HepG2 (cell line): ENCODE data around the gene PBX1.

ENCODE experiments used
- ADNP ChIP-seq: sonication (generic); formaldehyde crosslinking; IDR thresholded peaks from 2 replicates; pipeline ENCODE4 v1.4.0; 2020; ENCODE audit warnings: missing genetic modification reagents
- CTCF ChIP-seq: sonication (generic); formaldehyde crosslinking; IDR thresholded peaks from 2 replicates; pipeline ENCODE4 v1.5.0; 2020; ENCODE audit warnings: mild to moderate bottlenecking, missing genetic modification reagents, moderate library complexity
- MXD1 ChIP-seq: sonication (generic); formaldehyde crosslinking; IDR thresholded peaks from 2 replicates; pipeline ENCODE4 v1.4.0; 2020; ENCODE audit warnings: mild to moderate bottlenecking, missing genetic modification reagents
- POLR2A ChIP-seq, 2 experiments: IDR thresholded peaks; 2 replicates each; pipeline ENCODE4 v1.6.1; 2011; ENCODE audit warnings: low read depth in 2 of 2, low read length in 2 of 2, mild to moderate bottlenecking in 1 of 2, moderate library complexity in 1 of 2; ENCODE audit not compliant: insufficient read depth in 1 of 2
- SIX4 ChIP-seq: sonication (generic); formaldehyde crosslinking; IDR thresholded peaks from 2 replicates; pipeline ENCODE4 v1.4.0; 2020; ENCODE audit warnings: missing genetic modification reagents
- ZFAT ChIP-seq: sonication (generic); formaldehyde crosslinking; conservative IDR thresholded peaks from 2 replicates; pipeline ENCODE4 v1.8.1; 2023; ENCODE audit warnings: missing genetic modification reagents, inconsistent platforms
- ZFP91 ChIP-seq: sonication (generic); formaldehyde crosslinking; IDR thresholded peaks from 2 replicates; pipeline ENCODE4 v1.9.0; 2022; ENCODE audit warnings: missing genetic modification reagents, mild to moderate bottlenecking, borderline replicate concordance
- ZNF34 ChIP-seq: sonication (generic); formaldehyde crosslinking; IDR thresholded peaks from 2 replicates; pipeline ENCODE4 v1.4.0; 2020; ENCODE audit warnings: mild to moderate bottlenecking, missing genetic modification reagents, borderline replicate concordance

GRCh38 chr1:164735315-164736052, 176.5 kb downstream of the PBX1 start:
- no peak for TF ChIP-seq ZNF34 (CRISPR knock-in tag)
- no peak for TF ChIP-seq MXD1 (CRISPR knock-in tag)
- no peak for TF ChIP-seq POLR2A (IDR thresholded peaks at IDR 0.05; ENCODE audit: insufficient read depth in 1 of 2, low read depth in 2 of 2, low read length in 2 of 2)
- TF ChIP-seq ZFP91 (CRISPR knock-in tag) = no peak
- TF ChIP-seq ADNP (CRISPR knock-in tag) = no peak
- TF ChIP-seq CTCF (CRISPR knock-in tag) = no peak
- no peak for TF ChIP-seq SIX4 (CRISPR knock-in tag)
- TF ChIP-seq ZFAT (CRISPR knock-in tag) = no peak
